GM12878 (cell line): ENCODE data around the gene GJB4. TPM values are rescaled to one million over a fixed set of nuclear protein-coding genes. Genes with fewer than 3 reads are reported as not detected.

Experiments used
- ATAC-seq: fragments of 200-7000 bp; cut with Tn5 transposase; 3 replicates; pipeline ENCODE4 v1.9.1; 2020; ENCODE audit warnings: mild to moderate bottlenecking, moderate library complexity
- BruUV-seq: library from RNA; stranded (reverse); fragments of 400-500 nt; replicated peaks from 2 replicates; lab custom pipeline; 2021; lab: Mats Ljungman, UMichigan
- CTCF ChIA-PET: fragments of 300-600 bp; sonication (Branson Sonifier 250); formaldehyde crosslinking; extraction: SDS; loops from one replicate; lab custom pipeline; 2021; ENCODE audit warnings: inconsistent platforms; lab: Yijun Ruan, JAX
- POLR2A ChIA-PET: fragments of 350-600 bp; formaldehyde crosslinking; extraction: SDS; loops from one replicate; lab custom pipeline; 2021; ENCODE audit warnings: inconsistent platforms; lab: Charles Lee
- RAD21 ChIA-PET: fragments of 300-600 bp; sonication (Branson Sonifier 250); formaldehyde crosslinking; loops from one replicate; lab custom pipeline; 2023; ENCODE audit warnings: antibody characterized with exemption; ENCODE audit not compliant: unreplicated experiment; lab: Charles Lee
- SMC1A ChIA-PET: fragments of 300-600 bp; sonication (Branson Sonifier 250); formaldehyde crosslinking; loops from one replicate; lab custom pipeline; 2023; ENCODE audit not compliant: unreplicated experiment, uncharacterized antibody; lab: Charles Lee
- DNase-seq: peaks from one replicate; pipeline ENCODE4 v3.0.0-alpha.2; 2011; ENCODE audit warnings: low read depth, low spot score
- FAIRE-seq: peaks from 3 replicates; lab custom pipeline; 2011; peaks lifted over from hg19 to GRCh38; lab: Jason Lieb, UNC
- H2AFZ ChIP-seq: 2 replicates; pipeline ENCODE4 v1.6.0; 2011; ENCODE audit warnings: low read depth, low read length, control low read depth; ENCODE audit not compliant: control insufficient read depth
- H3K27ac ChIP-seq: 2 replicates; pipeline ENCODE4 v1.5.1; 2011; ENCODE audit warnings: control low read depth; ENCODE audit not compliant: control insufficient read depth, insufficient read depth
- H3K27me3 ChIP-seq, 2 experiments: replicated peaks in 1 of 2; 2 replicates each; pipeline versions ENCODE4 v1.6.0 to v1.6.1; 2011; ENCODE audit warnings: low read length in 1 of 2; ENCODE audit not compliant: control insufficient read depth in 2 of 2, insufficient read depth in 2 of 2
- H3K36me3 ChIP-seq, 2 experiments: 2 replicates each; pipeline ENCODE4 v1.5.1; 2011; ENCODE audit warnings: low read length in 1 of 2; ENCODE audit not compliant: control insufficient read depth in 2 of 2, insufficient read depth in 2 of 2
- H3K4me1 ChIP-seq: 2 replicates; pipeline ENCODE4 v1.6.1; 2011; ENCODE audit warnings: mild to moderate bottlenecking, low read length, moderate library complexity, mixed read lengths; ENCODE audit not compliant: control insufficient read depth, insufficient read depth
- H3K4me2 ChIP-seq: 2 replicates; pipeline ENCODE4 v1.6.0; 2011; ENCODE audit warnings: control low read depth; ENCODE audit not compliant: control insufficient read depth, insufficient read depth
- H3K4me3 ChIP-seq: fragments of 200-600 bp; sonication (generic); 2 replicates; pipeline ENCODE4 v1.5.1; 2016
- H3K79me2 ChIP-seq: 2 replicates; pipeline ENCODE4 v1.6.0; 2011; ENCODE audit warnings: low read length; ENCODE audit not compliant: control insufficient read depth, insufficient read depth
- H3K9ac ChIP-seq: 2 replicates; pipeline ENCODE4 v1.8.0; 2011; ENCODE audit warnings: low read length, control low read depth, mixed read lengths; ENCODE audit not compliant: control insufficient read depth, insufficient read depth
- H3K9me3 ChIP-seq: replicated peaks from 3 replicates; pipeline ENCODE4 v1.5.1; 2011; ENCODE audit warnings: mild to moderate bottlenecking, low read length; ENCODE audit not compliant: control insufficient read depth, insufficient read depth
- H4K20me1 ChIP-seq: 2 replicates; pipeline ENCODE4 v1.6.0; 2011; ENCODE audit not compliant: control insufficient read depth, insufficient read depth
- NKRF ChIP-seq: fragments of 450-650 bp; conservative IDR thresholded peaks from 2 replicates; pipeline ENCODE4 v1.6.1; 2017; ENCODE audit warnings: mild to moderate bottlenecking, moderate library complexity
- REST ChIP-seq: IDR thresholded peaks from 2 replicates; pipeline ENCODE4 v1.6.1; 2012; ENCODE audit warnings: mild to moderate bottlenecking, low read depth, low read length
- YBX1 ChIP-seq: fragments of 450-650 bp; IDR thresholded peaks from 2 replicates; pipeline ENCODE4 v1.6.1; 2016; ENCODE audit warnings: antibody characterized with exemption
- WGBS: methylation state at CpG from one replicate; pipeline ENCODE4 v1.1.6; 2016; ENCODE audit warnings: low lambda C conversion rate; ENCODE audit not compliant: insufficient replicate concordance, insufficient coverage; ENCODE audit errors: missing lambda C conversion rate; 5-methylcytosine and 5-hydroxymethylcytosine counted together
- in situ Hi-C: fragments of 300-500 bp; cut with MboI; formaldehyde crosslinking; loops from 9 replicates; pipeline ENCODE4 v1.14.3; 2018; ENCODE audit warnings: mixed read lengths
- intact Hi-C: fragments of 100-400 bp; cut with micrococcal nuclease; formaldehyde crosslinking; loops from one replicate; pipeline ENCODE4 v1.14.2; 2022; ENCODE audit not compliant: unreplicated experiment
- polyA plus RNA-seq, 11 experiments: library from polyadenylated mRNA; depleted of rRNA in 4 of 11; unstranded in 6 of 11; stranded (reverse) in 5 of 11; fragments of >200 nt; fragmentation: Nextera tagmentation in 4 of 11; fragmentation: Illumina TruSeq in 1 of 11; extraction: Ambion mirVana in 4 of 11; extraction: Trizol in 1 of 11; gene quantifications; 1 replicate in 1 of 11; 2 replicates in 10 of 11; pipeline versions ENCODE4 v1.2.1 to v1.2.3, GENCODE V29; 2011 to 2016; ENCODE audit warnings: inconsistent platforms in 2 of 11, missing spikeins in 2 of 11, low read depth in 1 of 11
- total RNA-seq, 4 experiments: library from RNA; depleted of rRNA in 3 of 4; stranded (reverse); fragments of >200 nt in 3 of 4; fragmentation: Illumina TruSeq in 1 of 4; extraction: Trizol in 1 of 4; gene quantifications; 2 replicates each; pipeline versions ENCODE4 v1.2.1 to v1.2.3, GENCODE V29; 2013 to 2021

The GJB4 gene
- total and polyA plus RNA-seq, 10 of the 15 experiments (the other 5 are each of a cell fraction or from before 2014, with no cell fraction given), result not detected

- ATAC-seq, result no peak
- CTCF ChIA-PET, result interaction anchor here (1.2 kb wide), 1 partner anchor 72 kb away, joined by 3 read pairs; no protein-coding TSS in a partner anchor
- SMC1A ChIA-PET, result no interaction called here
- no peaks in the 10 kb centered on the region for H3K4me1 ChIP-seq
- no peak overlapping the region for H3K9ac ChIP-seq
- no TSS peak for BruUV-seq
- H3K4me2 ChIP-seq, result no peak overlapping the region
- no peaks in the 10 kb centered on the region for H3K36me3 ChIP-seq
- TF ChIP-seq YBX1, result no peak
- no peak for TF ChIP-seq NKRF
- TF ChIP-seq REST, result no peak
- in situ Hi-C loops, result no loop called here
- no peaks in the 10 kb centered on the region for H3K79me2 ChIP-seq
- no peak for FAIRE-seq
- POLR2A ChIA-PET, result no interaction called here
- RAD21 ChIA-PET, result no interaction called here
- no peak overlapping the region for H3K27ac ChIP-seq
- intact Hi-C loops, result no loop called here
- DNase-seq, result no peak
- no peak overlapping the region for H2AFZ ChIP-seq
- H4K20me1 ChIP-seq, result no peaks in the 10 kb centered on the region
- H3K4me3 ChIP-seq, result no peak overlapping the region
- H3K9me3 ChIP-seq, result no peaks in the 10 kb centered on the region
- H3K27me3 ChIP-seq, result peaks cover 2 to 10% of the 10 kb centered on the region in 2 experiments; a peak in 3 of 4 replicates
- 54% methylated on average over 5 of the region's 5 CpGs for WGBS
These were observed 20.4 kb downstream of the GJB4 start for GRCh38 chr1:34779962-34780361.
